Neural cell (in vitro differentiated cells): ENCODE measurements around the gene MYH6. TPM values are rescaled to one million over a fixed set of nuclear protein-coding genes. Genes with fewer than 3 reads are reported as not detected.
A peak's percentile ranks its signal among the peaks of the same experiment; 100 is the strongest.

ENCODE experiments used
- H2AFZ ChIP-seq: fragments of 200-600, 300-800 bp; sonication (generic), shearing (Covaris generic); 2 replicates; pipeline ENCODE4 v1.6.0; 2014; ENCODE audit warnings: low read depth, mild to moderate bottlenecking, antibody characterized with exemption, low read length, moderate library complexity
- H3F3A ChIP-seq: fragments of 200-600 bp; shearing (Covaris generic); 2 replicates; pipeline ENCODE4 v1.6.1; 2016; ENCODE audit warnings: mild to moderate bottlenecking, moderate library complexity, mixed read lengths, antibody characterized with exemption, low read length; ENCODE audit not compliant: insufficient read depth, poor library complexity, severe bottlenecking
- H3K27ac ChIP-seq: fragments of 200-600, 300-800 bp; sonication (generic), shearing (Covaris generic); 2 replicates; pipeline ENCODE4 v1.5.1; 2014; ENCODE audit warnings: mild to moderate bottlenecking, low read length, moderate library complexity
- H3K27me3 ChIP-seq: fragments of 300-800, 200-600 bp; sonication (generic), shearing (Covaris generic); 2 replicates; pipeline ENCODE4 v1.6.0; 2014; ENCODE audit warnings: mild to moderate bottlenecking, low read depth, low read length, moderate library complexity; ENCODE audit not compliant: insufficient read depth
- H3K36me3 ChIP-seq: fragments of 300-800, 200-600 bp; sonication (generic), shearing (Covaris generic); 2 replicates; pipeline ENCODE4 v1.5.1; 2014; ENCODE audit warnings: mild to moderate bottlenecking, antibody characterized with exemption, low read length, moderate library complexity; ENCODE audit not compliant: insufficient read depth
- H3K4me2 ChIP-seq: fragments of 300-800, 200-600 bp; sonication (generic), shearing (Covaris generic); 2 replicates; pipeline ENCODE4 v1.6.0; 2014; ENCODE audit warnings: mild to moderate bottlenecking, low read length
- H3K4me3 ChIP-seq: fragments of 300-800, 200-600 bp; sonication (generic), shearing (Covaris generic); 2 replicates; pipeline ENCODE4 v1.5.1; 2014; ENCODE audit warnings: mild to moderate bottlenecking, low read length, moderate library complexity
- H3K79me2 ChIP-seq: fragments of 200-600 bp; shearing (Covaris generic); replicated peaks from 2 replicates; pipeline ENCODE4 v1.6.0; 2014; ENCODE audit warnings: mild to moderate bottlenecking, low read length, moderate library complexity; ENCODE audit not compliant: insufficient read depth
- H3K9ac ChIP-seq: fragments of 300-800, 200-600 bp; sonication (generic), shearing (Covaris generic); 2 replicates; pipeline ENCODE4 v1.6.1; 2016; ENCODE audit warnings: mild to moderate bottlenecking, low read length, mixed read lengths
- H3K9me2 ChIP-seq: fragments of 200-600 bp; shearing (Covaris generic); 2 replicates; pipeline ENCODE4 v1.6.1; 2016; ENCODE audit warnings: mild to moderate bottlenecking, low read length, mixed read lengths; ENCODE audit not compliant: insufficient read depth
- H3K9me3 ChIP-seq: fragments of 200-600, 300-800 bp; sonication (generic), shearing (Covaris generic); 2 replicates; pipeline ENCODE4 v1.6.1; 2016; ENCODE audit warnings: mild to moderate bottlenecking, mixed run types, low read length, moderate library complexity, mixed read lengths
- H4K20me1 ChIP-seq: fragments of 200-600 bp; shearing (Covaris generic); 2 replicates; pipeline ENCODE4 v1.6.1; 2016; ENCODE audit warnings: mild to moderate bottlenecking, mixed run types; ENCODE audit not compliant: insufficient read depth
- EP300 ChIP-seq: fragments of 450-650 bp; conservative IDR thresholded peaks from 2 replicates; pipeline ENCODE4 v1.6.1; 2014; ENCODE audit warnings: antibody characterized with exemption, mild to moderate bottlenecking, moderate library complexity; ENCODE audit not compliant: poor library complexity, severe bottlenecking
- EZH2 ChIP-seq: fragments of 200-600, 300-800 bp; shearing (Covaris generic), sonication (generic); IDR thresholded peaks from 2 replicates; pipeline ENCODE4 v1.6.1; 2014; ENCODE audit warnings: antibody characterized with exemption, low read length, borderline replicate concordance, mild to moderate bottlenecking; ENCODE audit not compliant: insufficient read depth, poor library complexity, severe bottlenecking
- MXI1 ChIP-seq: fragments of 450-650 bp; conservative IDR thresholded peaks from 2 replicates; pipeline ENCODE4 v1.6.1; 2014; ENCODE audit warnings: antibody characterized with exemption, mild to moderate bottlenecking; ENCODE audit not compliant: poor library complexity, severe bottlenecking
- POLR2AphosphoS5 ChIP-seq: IDR thresholded peaks from 2 replicates; pipeline ENCODE4 v1.6.1; 2012
- RAD21 ChIP-seq: fragments of 450-650 bp; conservative IDR thresholded peaks from 2 replicates; pipeline ENCODE4 v1.6.1; 2014; ENCODE audit warnings: antibody characterized with exemption, mild to moderate bottlenecking, moderate library complexity
- SMC3 ChIP-seq: fragments of 450-650 bp; conservative IDR thresholded peaks from 2 replicates; pipeline ENCODE4 v1.6.1; 2014; ENCODE audit warnings: antibody characterized with exemption, mild to moderate bottlenecking, moderate library complexity; ENCODE audit not compliant: poor library complexity
- TAF1 ChIP-seq: IDR thresholded peaks from 2 replicates; pipeline ENCODE4 v1.6.1; 2012; ENCODE audit warnings: low read depth
- polyA plus RNA-seq: library from polyadenylated mRNA; depleted of rRNA; stranded (reverse); fragments of >200 nt; gene quantifications from 2 replicates; pipeline ENCODE4 v1.2.3, GENCODE V29; 2014
- TF ChIP-seq, protein P1 (sequence below): fragments of 450-650 bp; IDR thresholded peaks from 2 replicates; pipeline ENCODE4 v1.5.1; 2014; ENCODE audit warnings: antibody characterized with exemption, mild to moderate bottlenecking, moderate library complexity; ENCODE audit not compliant: poor library complexity, severe bottlenecking
- TF ChIP-seq, protein P2 (sequence below): IDR thresholded peaks from 2 replicates; pipeline ENCODE4 v1.6.1; 2012; ENCODE audit warnings: borderline replicate concordance

The MYH6 gene
- polyA plus RNA-seq, 1 donor from 2014 or later: not detected

DNA sequence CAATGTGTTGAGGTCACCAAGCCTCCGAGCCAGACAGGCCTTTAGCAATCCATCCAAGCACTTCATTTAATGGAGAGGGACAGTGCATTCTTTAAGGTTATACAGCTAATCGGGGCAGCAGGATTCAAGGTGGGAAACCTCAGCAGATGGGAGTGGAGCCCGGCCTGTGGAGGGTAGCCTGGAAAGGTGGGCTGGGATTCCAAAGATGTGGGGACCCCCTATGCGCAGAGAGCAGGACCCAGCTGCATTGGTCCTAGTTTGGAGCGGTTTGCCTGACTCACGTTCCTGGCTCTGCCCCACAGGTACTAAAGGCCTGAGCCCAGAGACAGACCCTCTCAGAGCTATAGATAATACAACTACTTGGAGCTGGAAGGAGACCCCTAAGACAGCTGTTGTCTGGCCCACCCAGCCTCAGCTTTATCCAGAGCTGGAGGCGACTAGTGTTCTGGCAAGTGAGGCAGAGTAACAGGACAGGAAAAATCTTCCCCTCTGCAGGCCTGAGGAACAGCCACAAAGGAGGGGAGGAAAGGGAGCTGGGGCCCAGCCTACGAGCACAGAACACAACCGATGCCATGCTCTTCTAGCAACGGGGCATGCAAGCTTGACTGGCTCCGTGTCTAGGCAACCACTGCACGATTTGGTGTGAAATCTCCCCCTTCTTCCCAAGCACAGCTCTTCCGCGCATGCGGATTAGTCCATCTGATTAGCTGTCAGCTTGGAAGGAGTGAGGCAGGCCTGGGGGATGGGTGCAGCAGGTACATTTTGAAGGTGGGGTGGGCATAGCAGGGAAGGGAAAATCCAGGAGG is 28.5 kb upstream of the MYH6 start:
- Histone ChIP-seq H3K27ac (peak overlapping the region; percentile 93), H4K20me1 (no peaks in the 10 kb centered on the region), H3K27me3 (no peaks in the 10 kb centered on the region), H3K79me2 (no peaks in the 10 kb centered on the region), H3K9me3 (no peaks in the 10 kb centered on the region), H3K9me2 (no peaks in the 10 kb centered on the region), H3K4me2 (peak overlapping the region; percentile 40), H3K4me3 (peak overlapping the region; percentile 42), H3K9ac (peak overlapping the region; percentile 71), H2AFZ (peak overlapping the region; percentile 42), H3F3A (peaks cover 5% of the 10 kb centered on the region), H3K36me3 (no peaks in the 10 kb centered on the region)
- TF ChIP-seq EZH2 (no peak), SMC3 (peak; percentile 67), POLR2AphosphoS5 (peak; percentile 85), MXI1 (peak; percentile 77), RAD21 (peak; percentile 60), EP300 (peak; percentile 90)
- TF ChIP-seq, protein P1, sequence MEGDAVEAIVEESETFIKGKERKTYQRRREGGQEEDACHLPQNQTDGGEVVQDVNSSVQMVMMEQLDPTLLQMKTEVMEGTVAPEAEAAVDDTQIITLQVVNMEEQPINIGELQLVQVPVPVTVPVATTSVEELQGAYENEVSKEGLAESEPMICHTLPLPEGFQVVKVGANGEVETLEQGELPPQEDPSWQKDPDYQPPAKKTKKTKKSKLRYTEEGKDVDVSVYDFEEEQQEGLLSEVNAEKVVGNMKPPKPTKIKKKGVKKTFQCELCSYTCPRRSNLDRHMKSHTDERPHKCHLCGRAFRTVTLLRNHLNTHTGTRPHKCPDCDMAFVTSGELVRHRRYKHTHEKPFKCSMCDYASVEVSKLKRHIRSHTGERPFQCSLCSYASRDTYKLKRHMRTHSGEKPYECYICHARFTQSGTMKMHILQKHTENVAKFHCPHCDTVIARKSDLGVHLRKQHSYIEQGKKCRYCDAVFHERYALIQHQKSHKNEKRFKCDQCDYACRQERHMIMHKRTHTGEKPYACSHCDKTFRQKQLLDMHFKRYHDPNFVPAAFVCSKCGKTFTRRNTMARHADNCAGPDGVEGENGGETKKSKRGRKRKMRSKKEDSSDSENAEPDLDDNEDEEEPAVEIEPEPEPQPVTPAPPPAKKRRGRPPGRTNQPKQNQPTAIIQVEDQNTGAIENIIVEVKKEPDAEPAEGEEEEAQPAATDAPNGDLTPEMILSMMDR: no peak
- TF ChIP-seq, protein P2, sequence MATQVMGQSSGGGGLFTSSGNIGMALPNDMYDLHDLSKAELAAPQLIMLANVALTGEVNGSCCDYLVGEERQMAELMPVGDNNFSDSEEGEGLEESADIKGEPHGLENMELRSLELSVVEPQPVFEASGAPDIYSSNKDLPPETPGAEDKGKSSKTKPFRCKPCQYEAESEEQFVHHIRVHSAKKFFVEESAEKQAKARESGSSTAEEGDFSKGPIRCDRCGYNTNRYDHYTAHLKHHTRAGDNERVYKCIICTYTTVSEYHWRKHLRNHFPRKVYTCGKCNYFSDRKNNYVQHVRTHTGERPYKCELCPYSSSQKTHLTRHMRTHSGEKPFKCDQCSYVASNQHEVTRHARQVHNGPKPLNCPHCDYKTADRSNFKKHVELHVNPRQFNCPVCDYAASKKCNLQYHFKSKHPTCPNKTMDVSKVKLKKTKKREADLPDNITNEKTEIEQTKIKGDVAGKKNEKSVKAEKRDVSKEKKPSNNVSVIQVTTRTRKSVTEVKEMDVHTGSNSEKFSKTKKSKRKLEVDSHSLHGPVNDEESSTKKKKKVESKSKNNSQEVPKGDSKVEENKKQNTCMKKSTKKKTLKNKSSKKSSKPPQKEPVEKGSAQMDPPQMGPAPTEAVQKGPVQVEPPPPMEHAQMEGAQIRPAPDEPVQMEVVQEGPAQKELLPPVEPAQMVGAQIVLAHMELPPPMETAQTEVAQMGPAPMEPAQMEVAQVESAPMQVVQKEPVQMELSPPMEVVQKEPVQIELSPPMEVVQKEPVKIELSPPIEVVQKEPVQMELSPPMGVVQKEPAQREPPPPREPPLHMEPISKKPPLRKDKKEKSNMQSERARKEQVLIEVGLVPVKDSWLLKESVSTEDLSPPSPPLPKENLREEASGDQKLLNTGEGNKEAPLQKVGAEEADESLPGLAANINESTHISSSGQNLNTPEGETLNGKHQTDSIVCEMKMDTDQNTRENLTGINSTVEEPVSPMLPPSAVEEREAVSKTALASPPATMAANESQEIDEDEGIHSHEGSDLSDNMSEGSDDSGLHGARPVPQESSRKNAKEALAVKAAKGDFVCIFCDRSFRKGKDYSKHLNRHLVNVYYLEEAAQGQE: peak; percentile 83

DNA sequence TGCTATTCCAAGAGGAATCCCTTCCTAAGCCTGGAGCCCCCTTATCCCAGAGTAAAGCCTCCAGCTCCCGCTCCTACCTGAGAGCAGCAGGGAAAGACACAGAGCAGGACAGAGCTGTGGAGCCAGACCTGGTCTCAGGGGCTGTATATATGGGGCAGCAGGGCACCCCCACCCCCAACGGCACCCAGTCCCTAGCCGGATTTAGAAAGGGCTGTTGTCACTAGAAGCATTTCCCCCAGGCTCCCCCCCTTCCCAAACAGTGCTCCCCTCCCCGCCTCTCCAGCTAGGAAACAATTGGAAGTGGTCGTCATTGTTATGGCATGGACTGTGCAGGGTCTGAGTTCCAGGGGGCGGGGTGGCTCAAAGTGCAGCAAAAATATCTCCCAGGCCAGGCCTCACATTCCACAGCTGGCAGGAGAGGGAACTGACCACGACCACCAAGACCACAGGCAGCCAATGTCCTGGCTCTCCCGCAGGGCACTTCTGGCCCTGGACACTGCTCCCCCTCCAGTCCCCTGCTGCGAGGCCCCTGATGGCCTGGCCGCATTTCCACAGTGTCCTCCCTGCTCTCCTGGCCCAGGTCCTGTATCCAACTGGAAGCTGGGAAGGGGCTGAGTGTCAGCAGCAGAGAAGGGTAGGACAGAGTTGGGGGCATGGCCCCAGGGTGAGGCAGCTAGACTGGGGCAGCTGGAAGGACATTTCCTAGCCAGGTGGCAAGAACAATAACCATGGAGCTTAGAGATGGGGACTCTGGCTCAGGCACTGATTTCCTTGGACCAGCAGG is 27.7 kb upstream of the MYH6 start, which contains the start of gene MYH7:
TSS of gene MYH7 (minus strand) at position 118 of the 784 bp plus-strand sequence. CDS start 1,928 bp downstream, outside the sequence.
- Histone ChIP-seq H3K4me3 (peak within 1 kb of the TSS; percentile 42), H2AFZ (no peak within 1 kb of the TSS), H3K9ac (peak within 1 kb of the TSS; percentile 71), H3K4me2 (peak within 1 kb of the TSS; percentile 40), H3K79me2 (no peaks in the 10 kb centered on the region), H3K9me3 (no peaks in the 10 kb centered on the region), H3K9me2 (no peaks in the 10 kb centered on the region), H3K36me3 (no peaks in the 10 kb centered on the region), H3K27ac (peak within 1 kb of the TSS; percentile 93), H4K20me1 (no peaks in the 10 kb centered on the region), H3F3A (peaks cover 5% of the 10 kb centered on the region), H3K27me3 (no peaks in the 10 kb centered on the region)
- TF ChIP-seq RAD21 (no peak), EZH2 (no peak), SMC3 (no peak), MXI1 (no peak), TAF1 (no peak), EP300 (no peak), POLR2AphosphoS5 (no peak)
- TF ChIP-seq, protein P1: no peak
- TF ChIP-seq, protein P2: no peak
